ENCODE data around the gene RASSF3.

Gene RASSF3

DNA sequence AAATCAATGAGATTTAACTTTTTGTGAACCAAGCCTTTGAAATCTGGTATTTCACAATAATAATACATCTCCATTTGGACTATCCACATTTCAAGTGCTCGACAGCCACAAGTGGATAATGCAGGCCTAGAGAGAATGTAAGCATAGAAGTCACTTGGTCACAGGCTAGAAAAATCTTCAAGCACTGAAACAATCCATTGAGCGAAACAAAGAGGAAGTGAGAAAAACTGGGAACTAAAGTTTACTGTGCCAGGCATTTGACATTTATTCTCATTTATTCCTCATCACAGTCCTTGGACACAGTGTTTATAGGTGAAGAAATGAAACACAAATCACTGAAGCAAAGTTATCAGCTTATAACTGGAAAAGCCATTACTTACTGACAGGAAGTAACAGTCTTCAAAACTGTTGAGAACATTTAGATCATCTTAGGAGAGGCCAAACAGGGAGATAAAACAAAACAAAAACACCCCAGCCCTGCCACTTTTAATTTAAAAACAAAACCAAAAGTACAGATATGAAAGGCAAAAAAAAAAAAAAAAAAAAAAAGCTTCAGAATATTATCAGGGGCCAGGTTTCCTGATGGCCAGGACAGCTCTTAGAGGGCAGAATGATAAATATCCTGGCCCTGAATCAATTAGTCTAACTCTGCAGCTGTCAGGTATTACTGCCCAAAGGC lies 119.8 kb downstream of the RASSF3 start:
- no peak for DNase-seq (ENCODE audit: low read depth)

DNA sequence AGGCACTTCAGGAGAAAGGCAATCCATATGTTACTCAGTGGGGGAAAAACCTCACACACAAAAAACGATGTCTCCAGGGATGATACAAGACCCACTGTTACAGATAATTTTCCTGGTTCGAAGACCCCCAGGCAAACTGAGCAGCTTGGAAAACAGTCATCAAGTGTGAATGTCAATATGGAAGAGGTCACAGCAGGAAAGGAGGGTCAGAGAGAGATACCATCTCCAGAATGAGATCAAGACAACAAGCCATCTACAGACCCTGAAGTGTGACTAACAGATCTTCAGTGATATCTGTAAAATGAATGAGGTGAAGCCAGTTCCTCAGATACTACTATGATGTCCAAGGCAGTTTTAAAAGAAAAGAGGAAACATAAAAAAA lies 120.3 kb downstream of the RASSF3 start:
- DNase-seq (ENCODE audit: low read depth), result no peak

DNA sequence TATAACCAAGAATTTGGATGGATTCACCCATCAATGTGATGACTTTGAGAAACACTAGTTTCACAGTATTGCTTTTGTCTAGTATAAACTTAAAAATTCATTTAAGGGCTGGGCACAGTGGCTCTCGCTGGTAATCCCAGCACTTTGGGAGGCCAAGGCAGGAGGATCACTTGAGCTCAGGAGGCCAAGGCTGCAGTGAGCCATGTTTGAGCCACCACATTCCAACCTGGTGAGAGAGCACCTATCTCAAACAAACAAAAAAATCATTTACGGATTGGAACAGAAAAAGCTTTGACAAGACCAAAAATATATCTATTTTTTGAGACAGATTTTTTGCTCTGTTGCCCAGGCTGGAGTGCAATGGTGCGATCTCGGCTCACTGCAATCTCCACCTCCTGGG lies 121.4 kb downstream of the RASSF3 start:
- DNase-seq (ENCODE audit: low read depth), result no peak

DNA sequence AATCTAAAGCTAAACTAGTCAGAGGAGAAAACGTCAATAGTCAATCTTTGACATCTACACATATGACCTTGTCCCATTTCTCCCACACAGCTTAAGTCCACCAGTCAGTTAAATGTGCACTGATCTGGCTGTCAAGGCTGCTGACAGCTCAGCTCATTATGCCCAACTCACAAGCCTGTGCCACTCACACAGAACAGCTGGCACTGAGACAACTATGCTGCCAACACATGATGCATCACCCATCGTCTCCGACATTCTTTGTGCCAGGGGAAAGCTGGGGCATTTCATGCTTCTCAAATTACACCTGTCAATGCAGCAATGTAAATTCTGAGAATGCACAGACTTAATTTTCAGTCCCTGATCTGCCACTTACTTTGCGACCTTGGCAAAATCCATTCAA lies 123.6 kb downstream of the RASSF3 start:
- DNase-seq (ENCODE audit: low read depth), result peak; percentile 39

DNA sequence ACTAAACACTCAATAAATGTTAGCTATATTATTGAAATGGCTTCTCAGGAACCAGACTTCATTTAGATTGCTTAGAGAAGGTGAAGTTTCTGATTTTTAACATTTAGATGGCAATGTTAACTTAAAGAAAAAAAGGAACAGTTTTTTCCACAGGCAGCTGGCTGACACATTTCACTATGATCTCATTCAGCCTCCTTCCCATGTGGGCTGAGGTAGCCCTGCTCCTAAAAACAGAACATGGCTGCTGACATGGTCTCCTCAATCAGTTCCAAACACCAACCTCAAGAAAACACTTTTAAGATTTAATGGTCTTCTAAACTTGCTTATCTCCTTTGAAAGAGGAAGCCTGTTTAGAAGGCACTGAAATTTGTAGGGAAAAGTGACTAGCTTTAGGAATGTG lies 125.1 kb downstream of the RASSF3 start:
- DNase-seq (ENCODE audit: low read depth), result no peak

DNA sequence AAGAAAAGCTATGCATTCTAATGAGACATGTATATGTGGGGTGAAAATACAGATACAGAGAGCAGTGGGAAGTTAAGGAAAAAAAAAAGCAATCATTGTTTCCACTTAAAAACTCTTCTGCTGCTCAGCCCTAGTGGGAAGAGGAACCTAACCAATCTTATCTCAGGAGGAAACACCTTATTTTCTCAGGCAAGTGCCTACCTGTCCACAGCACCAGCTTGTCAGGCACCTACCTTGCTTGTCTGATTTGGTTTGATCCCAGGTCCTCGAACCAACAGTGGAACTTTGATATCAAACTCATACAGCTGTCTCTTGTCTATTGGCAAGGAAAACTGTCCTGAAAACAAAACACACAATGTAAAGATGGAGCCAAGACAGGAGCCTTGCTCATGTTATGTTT lies 126.5 kb downstream of the RASSF3 start:
- DNase-seq (ENCODE audit: low read depth), result no peak

DNA sequence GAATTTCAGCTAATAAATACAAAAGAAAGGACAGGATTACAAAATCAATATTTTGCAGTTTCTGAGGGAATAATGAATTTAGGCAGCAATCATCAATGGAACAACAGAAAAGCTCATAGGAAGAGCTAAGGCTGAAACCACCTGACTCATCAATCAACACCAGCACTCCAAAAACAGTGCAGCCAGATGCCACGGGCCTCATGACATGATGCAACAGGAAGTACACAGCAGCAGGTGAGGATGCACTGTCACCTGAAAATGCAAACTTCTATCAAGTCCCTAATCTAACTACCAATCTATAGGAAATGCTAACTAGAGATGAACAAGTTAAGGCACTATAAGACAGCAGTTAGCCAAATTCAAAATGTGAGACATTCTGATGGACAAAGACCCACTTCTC lies 127.2 kb downstream of the RASSF3 start:
- DNase-seq (ENCODE audit: low read depth), result no peak

DNA sequence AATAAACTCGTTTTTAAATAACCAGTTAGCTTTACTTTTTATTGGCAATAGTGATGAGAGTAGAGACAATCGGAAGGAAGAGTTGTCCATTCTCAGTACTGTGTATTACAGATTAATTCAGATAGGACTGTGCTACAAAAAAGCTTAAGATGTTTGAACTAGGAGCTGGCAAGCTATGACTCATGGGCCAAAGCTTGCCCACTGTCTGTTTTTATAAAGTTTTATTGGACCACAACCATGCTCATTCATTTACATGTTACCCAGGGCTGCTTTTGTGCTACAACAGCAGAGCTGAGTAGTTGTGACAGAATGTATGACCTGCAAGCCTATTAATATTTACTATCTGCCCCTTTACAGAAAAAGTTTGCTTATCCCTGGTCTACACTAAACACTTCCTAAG lies 129.5 kb downstream of the RASSF3 start:
- DNase-seq (ENCODE audit: low read depth), result peak; percentile 79

DNA sequence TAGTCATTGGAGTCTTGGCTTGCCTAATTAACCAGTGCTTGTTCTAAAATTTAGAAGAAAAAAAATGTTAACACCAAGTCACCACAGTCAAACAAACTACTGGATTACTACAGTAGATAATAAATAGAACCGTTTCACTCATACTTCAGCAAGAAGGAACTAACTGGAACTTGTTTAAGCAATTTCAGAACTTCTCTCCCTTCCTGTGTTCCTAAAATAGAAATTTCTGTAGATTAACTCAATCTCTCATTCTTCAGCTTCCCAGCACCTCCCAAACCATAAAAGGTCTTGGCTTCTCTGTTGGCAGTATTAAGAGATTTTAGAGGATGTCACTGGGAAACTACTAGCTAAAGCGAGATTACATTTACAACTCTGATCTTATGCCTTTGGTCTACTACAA lies 130.4 kb downstream of the RASSF3 start:
- peak; percentile 41 for DNase-seq (ENCODE audit: low read depth)

DNA sequence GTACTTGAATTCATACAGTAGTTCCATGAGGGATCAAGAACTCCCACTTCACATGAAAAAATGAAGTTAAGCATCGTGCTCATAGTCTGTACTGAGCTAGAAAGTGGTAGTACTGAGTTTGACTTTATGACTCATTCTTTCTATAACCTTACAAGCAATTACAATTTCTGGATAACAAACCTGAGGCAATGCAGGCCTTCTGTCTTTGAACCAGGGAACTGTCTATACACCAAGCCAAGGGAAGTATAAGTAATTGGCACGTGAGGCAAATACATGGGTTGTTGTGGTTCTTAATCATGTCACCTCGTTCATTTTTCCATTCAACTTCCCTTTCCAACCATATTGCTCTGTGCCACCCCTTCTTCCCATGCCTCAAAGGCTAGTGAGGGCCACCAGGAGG lies 132.1 kb downstream of the RASSF3 start:
- no peak for DNase-seq (ENCODE audit: low read depth)

DNA sequence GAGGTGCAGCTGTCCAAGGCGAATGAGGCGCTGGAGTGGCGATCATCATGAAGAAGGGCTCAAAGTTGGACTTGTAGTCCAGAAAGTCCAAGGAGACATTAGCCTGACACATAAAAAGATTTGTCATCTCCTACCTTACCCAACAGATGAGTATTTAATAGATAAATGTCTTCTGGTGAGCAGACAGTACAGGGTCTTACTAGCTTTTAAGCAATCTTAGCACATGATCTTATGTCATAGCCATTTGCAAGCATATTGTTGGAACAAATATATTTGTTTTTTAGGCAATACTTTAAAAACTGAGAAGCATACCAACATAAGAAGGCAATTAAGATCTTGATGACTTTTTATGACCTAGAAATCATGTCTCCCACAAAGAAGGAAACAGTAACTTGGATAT lies 132.9 kb downstream of the RASSF3 start:
- no peak for DNase-seq (ENCODE audit: low read depth)

DNA sequence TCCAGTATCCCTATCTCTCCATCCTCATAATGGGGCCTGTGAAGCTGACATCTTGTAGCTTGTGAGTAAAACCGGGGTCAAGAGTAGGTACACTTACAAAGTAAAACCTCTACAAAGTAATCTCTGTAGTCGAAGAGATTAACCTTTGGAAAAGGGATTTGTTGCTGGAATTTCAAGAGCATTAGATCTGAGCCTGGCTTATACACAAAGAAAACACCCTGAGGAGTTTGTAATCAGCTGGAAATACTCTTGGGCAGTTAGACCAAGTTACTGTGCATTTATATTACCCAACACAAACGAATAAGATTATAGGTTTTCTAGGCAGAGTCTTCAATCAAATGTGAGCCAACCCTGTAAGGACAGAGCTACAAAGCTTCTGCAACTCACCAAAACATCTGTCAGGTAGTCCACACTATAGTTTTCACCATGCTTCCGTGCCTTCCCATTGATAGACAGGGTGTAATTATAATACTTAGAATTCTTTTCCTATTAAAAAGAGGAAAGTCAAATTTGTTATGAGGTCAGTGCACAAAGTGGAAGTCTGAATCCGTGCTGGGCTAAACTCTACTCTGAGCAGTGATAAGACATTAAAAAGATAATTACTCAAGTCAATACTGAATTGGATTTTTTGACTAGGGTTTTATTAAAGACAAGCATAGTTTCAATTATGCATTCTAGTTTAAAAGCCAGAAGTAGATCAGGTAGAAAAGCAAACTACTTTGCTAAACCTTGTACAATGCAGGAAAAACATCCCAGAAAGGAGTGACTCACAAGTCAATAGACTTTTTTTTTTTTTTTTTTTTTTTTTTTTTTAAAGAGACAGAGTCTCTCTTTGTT lies 134.3 kb downstream of the RASSF3 start:
- DNase-seq (ENCODE audit: low read depth), result peak; percentile 39

DNA sequence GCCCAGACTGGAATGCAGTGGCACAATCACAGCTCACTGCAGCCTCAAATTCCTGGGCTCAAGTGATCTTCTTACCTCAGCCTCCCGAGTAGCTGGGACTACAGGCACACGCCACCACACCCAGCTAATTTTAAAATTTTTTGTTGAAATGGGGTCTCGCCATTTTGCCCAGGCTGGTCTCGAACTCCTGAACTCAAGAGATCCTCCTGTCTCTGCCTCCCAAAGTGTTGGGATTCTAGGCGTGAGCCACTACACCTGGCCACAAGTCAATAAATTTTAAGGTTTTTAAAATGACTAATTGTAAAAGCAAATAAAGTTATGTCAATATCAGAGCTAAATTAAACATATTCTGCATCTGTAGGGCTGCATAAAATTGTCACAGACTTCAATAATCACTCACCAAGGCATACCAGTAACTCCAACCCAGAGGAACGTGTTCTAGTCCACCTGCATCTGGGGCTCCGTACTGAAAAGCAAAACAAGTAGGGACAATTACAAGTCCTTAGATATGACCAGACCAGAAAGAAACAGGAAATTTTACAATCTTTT lies 135.0 kb downstream of the RASSF3 start:
- no peak for DNase-seq (ENCODE audit: low read depth)

DNA sequence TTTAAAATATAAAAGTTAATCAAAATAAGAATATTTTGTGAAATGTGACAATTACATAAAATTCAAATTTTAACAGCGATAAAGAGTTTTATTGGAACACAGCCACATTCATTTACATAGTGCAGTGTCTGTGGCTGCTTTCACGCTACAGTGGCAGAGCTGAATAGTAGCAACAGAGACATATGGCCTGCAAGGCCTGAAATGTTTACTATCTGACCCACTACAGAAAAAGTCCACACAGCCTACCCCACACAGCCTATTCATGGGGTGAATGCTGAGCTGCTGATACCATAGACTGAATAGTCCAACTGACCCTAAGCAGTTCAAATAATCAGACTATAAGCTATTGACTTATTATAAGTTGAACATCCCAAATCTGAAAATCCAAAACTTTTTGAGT lies 135.7 kb downstream of the RASSF3 start:
- DNase-seq (ENCODE audit: low read depth), result no peak

DNA sequence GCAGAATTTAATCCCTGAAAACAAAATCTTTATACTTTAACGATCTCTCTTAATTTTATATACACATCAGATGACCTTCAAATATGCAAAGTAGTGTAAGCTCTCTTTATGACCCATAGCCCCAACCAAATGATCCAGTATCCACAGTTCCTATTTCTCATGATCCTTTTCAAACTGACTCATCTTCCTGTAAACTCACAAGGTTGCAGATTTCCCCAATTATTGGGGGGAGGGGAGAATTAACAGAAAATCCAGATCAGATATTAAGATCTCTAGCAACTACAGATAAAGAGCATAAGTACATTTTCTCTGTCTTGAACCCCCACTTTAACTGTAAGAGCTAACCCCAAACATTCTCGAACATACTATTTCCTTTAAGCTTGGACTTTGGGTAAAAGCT lies 136.4 kb downstream of the RASSF3 start:
- peak; percentile 35 for DNase-seq (ENCODE audit: low read depth)
